Measurements from ENCODE around the gene MRPS17. TPM values are rescaled to one million over a fixed set of nuclear protein-coding genes. Genes with fewer than 3 reads are reported as not detected.

The MRPS17 gene
- total RNA-seq, 1 donor from 2014 or later = 13.4 TPM

DNA sequence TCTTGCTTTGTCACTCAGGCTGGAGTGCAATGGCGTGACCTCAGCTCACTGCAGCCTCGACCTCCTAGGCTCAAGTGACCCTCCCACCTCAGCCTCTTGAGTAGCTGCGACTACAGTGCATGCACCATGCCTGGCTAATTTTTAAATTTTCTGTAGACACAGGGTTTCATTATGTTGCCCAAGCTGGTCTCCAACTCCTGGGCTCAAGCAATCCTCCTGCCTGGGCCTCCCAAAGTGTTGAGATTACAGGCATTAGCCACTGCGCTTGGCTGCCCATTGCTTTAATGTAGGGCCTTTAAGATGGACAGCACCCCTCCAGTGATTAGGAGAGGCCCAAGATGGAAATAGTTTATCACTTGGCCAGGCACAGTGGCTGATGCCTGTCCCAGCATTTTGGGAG lies 52.1 kb downstream of the MRPS17 start:
- no peaks in the 10 kb centered on the region for H3K36me3 Mint-ChIP-seq (ENCODE audit: unreplicated experiment)
- H3K4me3 Mint-ChIP-seq (ENCODE audit: unreplicated experiment) = no peak overlapping the region
- no peaks in the 10 kb centered on the region for H3K9me3 Mint-ChIP-seq (ENCODE audit: unreplicated experiment)
- H3K27ac Mint-ChIP-seq (ENCODE audit: unreplicated experiment) = no peak overlapping the region
- H3K27me3 Mint-ChIP-seq (ENCODE audit: unreplicated experiment) = no peaks in the 10 kb centered on the region
- peaks cover 8% of the 10 kb centered on the region for H3K4me1 Mint-ChIP-seq (ENCODE audit: low read depth, unreplicated experiment)
- TF ChIP-seq, protein P1, sequence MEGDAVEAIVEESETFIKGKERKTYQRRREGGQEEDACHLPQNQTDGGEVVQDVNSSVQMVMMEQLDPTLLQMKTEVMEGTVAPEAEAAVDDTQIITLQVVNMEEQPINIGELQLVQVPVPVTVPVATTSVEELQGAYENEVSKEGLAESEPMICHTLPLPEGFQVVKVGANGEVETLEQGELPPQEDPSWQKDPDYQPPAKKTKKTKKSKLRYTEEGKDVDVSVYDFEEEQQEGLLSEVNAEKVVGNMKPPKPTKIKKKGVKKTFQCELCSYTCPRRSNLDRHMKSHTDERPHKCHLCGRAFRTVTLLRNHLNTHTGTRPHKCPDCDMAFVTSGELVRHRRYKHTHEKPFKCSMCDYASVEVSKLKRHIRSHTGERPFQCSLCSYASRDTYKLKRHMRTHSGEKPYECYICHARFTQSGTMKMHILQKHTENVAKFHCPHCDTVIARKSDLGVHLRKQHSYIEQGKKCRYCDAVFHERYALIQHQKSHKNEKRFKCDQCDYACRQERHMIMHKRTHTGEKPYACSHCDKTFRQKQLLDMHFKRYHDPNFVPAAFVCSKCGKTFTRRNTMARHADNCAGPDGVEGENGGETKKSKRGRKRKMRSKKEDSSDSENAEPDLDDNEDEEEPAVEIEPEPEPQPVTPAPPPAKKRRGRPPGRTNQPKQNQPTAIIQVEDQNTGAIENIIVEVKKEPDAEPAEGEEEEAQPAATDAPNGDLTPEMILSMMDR (IDR thresholded peaks at IDR 0.05; ENCODE audit: partially characterized antibody, unreplicated experiment) = no peak
- no peak for DNase-seq

Other genes starting within 250 kb of the MRPS17 start
- gene SEPTIN14, start 89.1 kb upstream of the MRPS17 start, total RNA-seq (ENCODE audit: unreplicated experiment) = not detected
- 13.2 TPM for gene ZNF713, start 64.4 kb upstream of the MRPS17 start, total RNA-seq (ENCODE audit: unreplicated experiment)
- 39.6 TPM for gene NIPSNAP2, start 12.7 kb downstream of the MRPS17 start, total RNA-seq (ENCODE audit: unreplicated experiment)
- gene PSPH, start 99.6 kb downstream of the MRPS17 start, total RNA-seq (ENCODE audit: unreplicated experiment) = 51.6 TPM
- gene CCT6A, start 99.9 kb downstream of the MRPS17 start, total RNA-seq (ENCODE audit: unreplicated experiment) = 203 TPM
- gene SUMF2, start 112.4 kb downstream of the MRPS17 start, total RNA-seq (ENCODE audit: unreplicated experiment) = 59.3 TPM
- gene PHKG1, start 141.1 kb downstream of the MRPS17 start, total RNA-seq (ENCODE audit: unreplicated experiment) = not detected
- gene CHCHD2, start 154.6 kb downstream of the MRPS17 start, total RNA-seq (ENCODE audit: unreplicated experiment) = not detected
- not detected for gene NUPR2, start 164.5 kb downstream of the MRPS17 start, total RNA-seq (ENCODE audit: unreplicated experiment)

Data from glutamatergic neuron (in vitro differentiated cells).